ENCODE results near the gene TMEM108. TPM values are rescaled to one million over a fixed set of nuclear protein-coding genes. Genes with fewer than 3 reads are reported as not detected.

The TMEM108 gene
- total and polyA plus RNA-seq, 10 of the 15 experiments (the other 5 are each of a cell fraction or from before 2014, with no cell fraction given), result 0.02 to 0.58 (median 0.12) TPM; not detected in 5

GRCh38 chr3:133210656-133211055 is 172.5 kb downstream of the TMEM108 start (continued):
- TF ChIP-seq SUPT20H (IDR thresholded peaks at IDR 0.05; ENCODE audit: borderline replicate concordance, control insufficient read depth, low read depth, low read length), result no peak
- no peak for TF ChIP-seq RELA (IDR thresholded peaks at IDR 0.05; ENCODE audit: borderline replicate concordance, partially characterized antibody)
- no peak for TF ChIP-seq BACH1 (IDR thresholded peaks at IDR 0.05; ENCODE audit: borderline replicate concordance)

- Histone ChIP-seq H4K20me1 (ENCODE audit: control insufficient read depth, insufficient read depth) (no peaks in the 10 kb centered on the region), H3K4me2 (ENCODE audit: control insufficient read depth, insufficient read depth) (peak overlapping the region; percentile 28; the same call in 1 of the 2 replicates), H3K27ac (ENCODE audit: control insufficient read depth, insufficient read depth) (no peak overlapping the region; the same call in 1 of the 2 replicates), H3K9ac (ENCODE audit: control insufficient read depth, insufficient read depth, low read length) (no peak overlapping the region), H3K27me3 (replicated peaks in 1 of 2; ENCODE audit: control insufficient read depth in 2 of 2, insufficient read depth in 2 of 2, low read length in 1 of 2) (no peaks in the 10 kb centered on the region), H3K4me3 (no peak overlapping the region), H3K36me3 (ENCODE audit: control insufficient read depth in 2 of 2, insufficient read depth in 2 of 2, low read length in 1 of 2) (no peaks in the 10 kb centered on the region), H2AFZ (ENCODE audit: control insufficient read depth, low read depth, low read length) (no peak overlapping the region), H3K4me1 (ENCODE audit: control insufficient read depth, insufficient read depth, low read length) (peaks cover 29% of the 10 kb centered on the region), H3K79me2 (ENCODE audit: control insufficient read depth, insufficient read depth, low read length) (no peaks in the 10 kb centered on the region), H3K9me3 (replicated peaks; ENCODE audit: control insufficient read depth, insufficient read depth, low read length) (no peaks in the 10 kb centered on the region)
- BruUV-seq (replicated peaks), result no TSS peak
- intact Hi-C loops (cut with micrococcal nuclease; ENCODE audit: unreplicated experiment) (loop anchor here (2.0 kb wide), 1 partner anchor 75 kb away; no protein-coding TSS in a partner anchor), in situ Hi-C loops (cut with MboI) (no loop called here)
- ChIA-PET SMC1A (ENCODE audit: uncharacterized antibody, unreplicated experiment) (interaction anchor here (0.6 to 1.2 kb wide), 2 partner anchors 76 to 242 kb away, joined by 3 read pairs; no protein-coding TSS in a partner anchor), CTCF (interaction anchor here (0.7 kb wide), 1 partner anchor 213 kb away, joined by 3 read pairs; no protein-coding TSS in a partner anchor), RAD21 (ENCODE audit: unreplicated experiment) (no interaction called here), POLR2A (no interaction called here)
- ATAC-seq (peak; percentile 99), FAIRE-seq (peak; percentile 99), DNase-seq (ENCODE audit: low read depth, low spot score) (peak; percentile 78)
- WGBS (ENCODE audit: insufficient coverage, insufficient replicate concordance, low lambda C conversion rate, missing lambda C conversion rate), result 8% methylated on average over 2 of the region's 2 CpGs
- TF ChIP-seq CEBPZ (IDR thresholded peaks at IDR 0.05; ENCODE audit: low read depth, low read length), result no peak
- no peak for TF ChIP-seq ZNF274 (IDR thresholded peaks at IDR 0.05; ENCODE audit: insufficient read depth, insufficient read length)
- TF ChIP-seq ETV6 (conservative IDR thresholded peaks at IDR 0.05 in 1 of 2, IDR thresholded peaks at IDR 0.05 in 1 of 2; ENCODE audit: borderline replicate concordance in 1 of 2, low read depth in 1 of 2), result peak in 1 of 2 experiments; percentile 92; a peak in 2 of 4 replicates
- TF ChIP-seq RBBP5 (conservative IDR thresholded peaks at IDR 0.05), result no peak
- peak; percentile 17 to 61; a peak in 1 of 4 replicates for TF ChIP-seq EP300 (IDR thresholded peaks at IDR 0.05; ENCODE audit: borderline replicate concordance in 1 of 2, control insufficient read depth in 1 of 2, low read depth in 2 of 2, low read length in 2 of 2)
- TF ChIP-seq, protein P1, sequence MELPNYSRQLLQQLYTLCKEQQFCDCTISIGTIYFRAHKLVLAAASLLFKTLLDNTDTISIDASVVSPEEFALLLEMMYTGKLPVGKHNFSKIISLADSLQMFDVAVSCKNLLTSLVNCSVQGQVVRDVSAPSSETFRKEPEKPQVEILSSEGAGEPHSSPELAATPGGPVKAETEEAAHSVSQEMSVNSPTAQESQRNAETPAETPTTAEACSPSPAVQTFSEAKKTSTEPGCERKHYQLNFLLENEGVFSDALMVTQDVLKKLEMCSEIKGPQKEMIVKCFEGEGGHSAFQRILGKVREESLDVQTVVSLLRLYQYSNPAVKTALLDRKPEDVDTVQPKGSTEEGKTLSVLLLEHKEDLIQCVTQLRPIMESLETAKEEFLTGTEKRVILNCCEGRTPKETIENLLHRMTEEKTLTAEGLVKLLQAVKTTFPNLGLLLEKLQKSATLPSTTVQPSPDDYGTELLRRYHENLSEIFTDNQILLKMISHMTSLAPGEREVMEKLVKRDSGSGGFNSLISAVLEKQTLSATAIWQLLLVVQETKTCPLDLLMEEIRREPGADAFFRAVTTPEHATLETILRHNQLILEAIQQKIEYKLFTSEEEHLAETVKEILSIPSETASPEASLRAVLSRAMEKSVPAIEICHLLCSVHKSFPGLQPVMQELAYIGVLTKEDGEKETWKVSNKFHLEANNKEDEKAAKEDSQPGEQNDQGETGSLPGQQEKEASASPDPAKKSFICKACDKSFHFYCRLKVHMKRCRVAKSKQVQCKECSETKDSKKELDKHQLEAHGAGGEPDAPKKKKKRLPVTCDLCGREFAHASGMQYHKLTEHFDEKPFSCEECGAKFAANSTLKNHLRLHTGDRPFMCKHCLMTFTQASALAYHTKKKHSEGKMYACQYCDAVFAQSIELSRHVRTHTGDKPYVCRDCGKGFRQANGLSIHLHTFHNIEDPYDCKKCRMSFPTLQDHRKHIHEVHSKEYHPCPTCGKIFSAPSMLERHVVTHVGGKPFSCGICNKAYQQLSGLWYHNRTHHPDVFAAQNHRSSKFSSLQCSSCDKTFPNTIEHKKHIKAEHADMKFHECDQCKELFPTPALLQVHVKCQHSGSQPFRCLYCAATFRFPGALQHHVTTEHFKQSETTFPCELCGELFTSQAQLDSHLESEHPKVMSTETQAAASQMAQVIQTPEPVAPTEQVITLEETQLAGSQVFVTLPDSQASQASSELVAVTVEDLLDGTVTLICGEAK (IDR thresholded peaks at IDR 0.05; ENCODE audit: borderline replicate concordance), result no peak
- no peak for TF ChIP-seq CBX5 (IDR thresholded peaks at IDR 0.05; ENCODE audit: low read depth)
- no peak for TF ChIP-seq ASH2L (IDR thresholded peaks at IDR 0.05; ENCODE audit: borderline replicate concordance, low read depth)
- peak; percentile 76 for TF ChIP-seq BCL11A (IDR thresholded peaks at IDR 0.05; ENCODE audit: low read depth, low read length)
- no peak for TF ChIP-seq SMC3 (IDR thresholded peaks at IDR 0.05; ENCODE audit: borderline replicate concordance, low read length)
- TF ChIP-seq BRCA1 (IDR thresholded peaks at IDR 0.05; ENCODE audit: low read depth, low read length), result no peak
These were observed 173.3 kb downstream of the TMEM108 start for GRCh38 chr3:133211449-133211848.

Measured in GM12878 (cell line).